ENCODE results near the gene HMCN1.

Gene HMCN1

DNA sequence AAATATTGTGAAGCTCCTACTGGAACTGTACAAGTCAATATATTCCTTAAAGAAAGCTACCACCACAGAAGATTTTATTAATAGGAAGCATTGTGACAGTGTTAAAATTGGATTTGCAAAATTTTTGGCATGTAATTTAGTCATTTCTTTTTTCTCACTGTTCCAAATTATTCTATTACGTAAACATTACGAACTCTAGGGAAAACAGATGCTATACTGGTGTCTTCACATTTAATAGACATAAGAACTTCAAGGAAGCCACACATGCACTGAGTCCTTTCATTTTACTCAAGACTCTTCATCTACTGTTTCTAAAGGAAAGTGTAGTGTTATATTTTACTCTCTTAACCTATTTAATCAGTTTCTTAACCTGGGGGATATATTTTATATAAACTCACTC is 135.4 kb downstream of the HMCN1 start:
- Histone ChIP-seq H3K27me3 (ENCODE audit: insufficient read depth, low read depth) (no peaks in the 10 kb centered on the region), H3K9ac (no peak overlapping the region), H3K4me2 (no peak overlapping the region), H3K4me3 (IDR thresholded peaks at IDR 0.05; ENCODE audit: insufficient read depth, low read depth, low read length) (no peak overlapping the region), H3K79me2 (ENCODE audit: insufficient read depth, low read depth) (no peaks in the 10 kb centered on the region), H3K4me1 (ENCODE audit: low read depth, poor library complexity, severe bottlenecking) (peaks cover 11% of the 10 kb centered on the region), H3K27ac (no peak overlapping the region), H4K20me1 (ENCODE audit: insufficient read depth) (no peaks in the 10 kb centered on the region), H3K36me3 (ENCODE audit: insufficient read depth) (no peaks in the 10 kb centered on the region), H2AFZ (ENCODE audit: low read depth) (no peak overlapping the region)
- TF ChIP-seq, protein P1, sequence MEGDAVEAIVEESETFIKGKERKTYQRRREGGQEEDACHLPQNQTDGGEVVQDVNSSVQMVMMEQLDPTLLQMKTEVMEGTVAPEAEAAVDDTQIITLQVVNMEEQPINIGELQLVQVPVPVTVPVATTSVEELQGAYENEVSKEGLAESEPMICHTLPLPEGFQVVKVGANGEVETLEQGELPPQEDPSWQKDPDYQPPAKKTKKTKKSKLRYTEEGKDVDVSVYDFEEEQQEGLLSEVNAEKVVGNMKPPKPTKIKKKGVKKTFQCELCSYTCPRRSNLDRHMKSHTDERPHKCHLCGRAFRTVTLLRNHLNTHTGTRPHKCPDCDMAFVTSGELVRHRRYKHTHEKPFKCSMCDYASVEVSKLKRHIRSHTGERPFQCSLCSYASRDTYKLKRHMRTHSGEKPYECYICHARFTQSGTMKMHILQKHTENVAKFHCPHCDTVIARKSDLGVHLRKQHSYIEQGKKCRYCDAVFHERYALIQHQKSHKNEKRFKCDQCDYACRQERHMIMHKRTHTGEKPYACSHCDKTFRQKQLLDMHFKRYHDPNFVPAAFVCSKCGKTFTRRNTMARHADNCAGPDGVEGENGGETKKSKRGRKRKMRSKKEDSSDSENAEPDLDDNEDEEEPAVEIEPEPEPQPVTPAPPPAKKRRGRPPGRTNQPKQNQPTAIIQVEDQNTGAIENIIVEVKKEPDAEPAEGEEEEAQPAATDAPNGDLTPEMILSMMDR (conservative IDR thresholded peaks at IDR 0.05; ENCODE audit: low read depth, low read length) = no peak

DNA sequence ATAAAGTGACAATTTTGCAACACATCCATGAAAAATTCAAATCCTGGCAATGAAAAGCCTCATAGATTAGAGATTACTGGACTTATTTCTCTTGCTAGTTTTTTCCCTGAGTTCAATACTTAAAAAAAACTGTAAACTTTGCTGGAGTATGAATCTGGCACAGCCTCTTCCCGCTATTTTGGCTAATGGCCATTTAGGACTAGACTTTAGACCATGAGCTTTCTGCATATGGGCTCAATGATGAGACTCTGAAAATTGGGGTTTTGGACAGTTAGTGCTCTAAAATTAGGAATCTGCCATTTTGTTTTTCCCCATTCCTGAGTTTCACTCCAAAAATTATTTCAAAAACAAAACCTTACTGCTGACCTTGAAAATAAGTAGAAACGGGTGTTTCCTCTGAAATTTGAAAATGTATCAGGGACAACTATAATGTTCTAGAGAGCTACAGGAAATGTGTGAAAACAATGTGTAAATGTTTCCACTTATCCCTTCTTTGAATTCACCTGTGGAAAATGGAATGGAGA is 137.5 kb downstream of the HMCN1 start:
- TF ChIP-seq, protein P1 (conservative IDR thresholded peaks at IDR 0.05; ENCODE audit: low read depth, low read length) = no peak
- Histone ChIP-seq H2AFZ (ENCODE audit: low read depth) (no peak overlapping the region), H3K4me1 (ENCODE audit: low read depth, poor library complexity, severe bottlenecking) (peaks cover 11% of the 10 kb centered on the region), H3K4me2 (no peak overlapping the region), H3K27ac (no peak overlapping the region), H3K36me3 (ENCODE audit: insufficient read depth) (no peaks in the 10 kb centered on the region), H3K9ac (no peak overlapping the region), H3K4me3 (IDR thresholded peaks at IDR 0.05; ENCODE audit: insufficient read depth, low read depth, low read length) (no peak overlapping the region), H3K27me3 (ENCODE audit: insufficient read depth, low read depth) (no peaks in the 10 kb centered on the region), H3K79me2 (ENCODE audit: insufficient read depth, low read depth) (no peaks in the 10 kb centered on the region), H4K20me1 (ENCODE audit: insufficient read depth) (no peaks in the 10 kb centered on the region)

DNA sequence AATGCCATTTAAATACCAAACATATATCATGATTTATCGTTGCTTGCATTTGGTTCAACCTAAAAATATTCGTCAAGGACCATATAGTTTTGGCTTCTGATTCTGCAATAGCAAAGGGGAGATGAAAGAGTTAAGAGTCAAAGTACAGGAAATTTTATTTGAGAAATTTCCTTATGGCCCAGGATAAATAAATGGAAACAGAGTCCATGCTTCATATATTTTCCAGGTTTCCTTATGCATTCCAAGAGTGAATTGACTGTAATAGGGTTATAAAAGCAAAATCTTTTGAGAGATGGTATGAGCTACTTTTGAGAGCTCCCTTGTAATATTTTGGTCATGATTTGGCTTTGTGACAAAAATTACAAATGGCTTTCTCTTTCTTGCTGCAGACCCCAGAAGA is 140.1 kb downstream of the HMCN1 start:
- H3K27me3 ChIP-seq (ENCODE audit: insufficient read depth, low read depth) = no peaks in the 10 kb centered on the region
- H4K20me1 ChIP-seq (ENCODE audit: insufficient read depth) = no peaks in the 10 kb centered on the region
- peaks cover 11% of the 10 kb centered on the region for H3K4me1 ChIP-seq (ENCODE audit: low read depth, poor library complexity, severe bottlenecking)
- no peak overlapping the region for H3K4me3 ChIP-seq (IDR thresholded peaks at IDR 0.05; ENCODE audit: insufficient read depth, low read depth, low read length)
- H3K9ac ChIP-seq = no peak overlapping the region
- no peaks in the 10 kb centered on the region for H3K79me2 ChIP-seq (ENCODE audit: insufficient read depth, low read depth)
- H3K4me2 ChIP-seq = no peak overlapping the region
- H2AFZ ChIP-seq (ENCODE audit: low read depth) = no peak overlapping the region
- no peak overlapping the region for H3K27ac ChIP-seq
- no peaks in the 10 kb centered on the region for H3K36me3 ChIP-seq (ENCODE audit: insufficient read depth)
- TF ChIP-seq, protein P1 (conservative IDR thresholded peaks at IDR 0.05; ENCODE audit: low read depth, low read length) = no peak

DNA sequence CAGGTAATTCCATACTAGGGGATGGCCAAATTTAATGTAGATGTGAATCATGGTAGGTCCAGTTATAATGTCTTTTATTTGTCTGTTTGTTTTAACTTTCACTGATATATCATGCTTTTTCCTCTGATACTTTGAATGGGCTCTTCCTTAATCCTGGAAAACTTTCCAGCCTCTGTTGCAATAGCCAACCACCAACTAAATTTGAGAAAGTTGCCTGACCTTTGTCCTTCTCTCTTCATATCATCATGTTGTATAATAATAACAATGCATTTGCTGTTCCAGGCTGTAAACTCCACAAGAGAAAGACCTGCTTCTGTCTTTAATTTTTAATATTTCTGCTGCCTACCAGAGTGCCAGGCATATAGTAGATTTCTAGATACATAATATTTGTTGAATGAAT is 146.1 kb downstream of the HMCN1 start:
- H3K4me3 ChIP-seq (IDR thresholded peaks at IDR 0.05; ENCODE audit: insufficient read depth, low read depth, low read length) = no peak overlapping the region
- no peaks in the 10 kb centered on the region for H3K79me2 ChIP-seq (ENCODE audit: insufficient read depth, low read depth)
- H3K27ac ChIP-seq = no peak overlapping the region
- no peaks in the 10 kb centered on the region for H4K20me1 ChIP-seq (ENCODE audit: insufficient read depth)
- H3K27me3 ChIP-seq (ENCODE audit: insufficient read depth, low read depth) = no peaks in the 10 kb centered on the region
- H3K4me2 ChIP-seq = no peak overlapping the region
- H3K4me1 ChIP-seq (ENCODE audit: low read depth, poor library complexity, severe bottlenecking) = no peaks in the 10 kb centered on the region
- no peak overlapping the region for H3K9ac ChIP-seq
- no peaks in the 10 kb centered on the region for H3K36me3 ChIP-seq (ENCODE audit: insufficient read depth)
- TF ChIP-seq, protein P1 (conservative IDR thresholded peaks at IDR 0.05; ENCODE audit: low read depth, low read length) = no peak
- H2AFZ ChIP-seq (ENCODE audit: low read depth) = no peak overlapping the region

Measured in KMS-11 (cell line).